G401 (cell line): ENCODE data around the gene CORO7. TPM values are rescaled to one million over a fixed set of nuclear protein-coding genes. Genes with fewer than 3 reads are reported as not detected.
"Not testable (repeated sequence)": the region's sequence is repeated elsewhere in the genome, so short reads cannot be mapped to it uniquely, and the experiment has no call there.

Experiments
- DNase-seq: peaks from one replicate; pipeline ENCODE4 v3.0.0-alpha.2; 2015; ENCODE audit warnings: low spot score
- in situ Hi-C: cut with HindIII; loops from 2 replicates; pipeline ENCODE4 v1.10.0; 2016; ENCODE audit warnings: low sequenced_read_pairs, mixed read lengths
- total RNA-seq: library from RNA; depleted of rRNA; stranded (reverse); fragments of >200 nt; shearing (Covaris generic); gene quantifications from 2 replicates; pipeline ENCODE4 v1.2.3, GENCODE V29; 2014

CORO7 gene
- total RNA-seq, 1 experiment from 2014 or later = 39.5 TPM

GRCh38 chr16:4344983-4345835, 71.2 kb downstream of the CORO7 start:
- in situ Hi-C loops = no loop called here
- peak; percentile 77 for DNase-seq

- DNase-seq, in situ Hi-C loops: not testable (repeated sequence)
Observed at GRCh38 chr16:4344300-4344982, 72.0 kb downstream of the CORO7 start.

- DNase-seq = no peak
- in situ Hi-C loops = no loop called here
Observed at GRCh38 chr16:4342866-4343744, 73.3 kb downstream of the CORO7 start.

GRCh38 chr16:4341250-4341649, 75.1 kb downstream of the CORO7 start:
- in situ Hi-C loops = no loop called here

GRCh38 chr16:4340443-4340842, 76.0 kb downstream of the CORO7 start:
- in situ Hi-C loops = no loop called here

More at GRCh38 chr16:4341250-4341649, 75.1 kb downstream of the CORO7 start:
- no peak for DNase-seq

GRCh38 chr16:4339909-4340308, 76.5 kb downstream of the CORO7 start:
- in situ Hi-C loops = no loop called here

More at GRCh38 chr16:4340443-4340842, 76.0 kb downstream of the CORO7 start:
- no peak for DNase-seq

GRCh38 chr16:4339455-4339854, 76.9 kb downstream of the CORO7 start:
- in situ Hi-C loops = no loop called here
- DNase-seq = no peak

More at GRCh38 chr16:4339909-4340308, 76.5 kb downstream of the CORO7 start:
- no peak for DNase-seq

GRCh38 chr16:4338712-4339299, 77.6 kb downstream of the CORO7 start:
- in situ Hi-C loops = no loop called here
- no peak for DNase-seq

- in situ Hi-C loops = no loop called here
- DNase-seq = no peak
Observed at GRCh38 chr16:4338125-4338582, 78.2 kb downstream of the CORO7 start.

GRCh38 chr16:4337540-4338088, 78.8 kb downstream of the CORO7 start:
- in situ Hi-C loops = no loop called here
- DNase-seq = no peak

GRCh38 chr16:4336701-4337539, 79.5 kb downstream of the CORO7 start:
- in situ Hi-C loops = no loop called here
- no peak for DNase-seq

- in situ Hi-C loops = no loop called here
- no peak for DNase-seq
Observed at GRCh38 chr16:4334724-4335495, 81.5 kb downstream of the CORO7 start.

- DNase-seq, in situ Hi-C loops: not testable (repeated sequence)
Observed at GRCh38 chr16:4333714-4334113, 82.7 kb downstream of the CORO7 start.

- in situ Hi-C loops = no loop called here
- no peak for DNase-seq
Observed at GRCh38 chr16:4333308-4333638, 83.1 kb downstream of the CORO7 start.

- in situ Hi-C loops = no loop called here
- no peak for DNase-seq
Observed at GRCh38 chr16:4332623-4333307, 83.6 kb downstream of the CORO7 start.

GRCh38 chr16:4332083-4332482, 84.3 kb downstream of the CORO7 start:
- in situ Hi-C loops = no loop called here
- DNase-seq = no peak
